Measurements from ENCODE around the gene FBXL17.

The FBXL17 gene

DNA sequence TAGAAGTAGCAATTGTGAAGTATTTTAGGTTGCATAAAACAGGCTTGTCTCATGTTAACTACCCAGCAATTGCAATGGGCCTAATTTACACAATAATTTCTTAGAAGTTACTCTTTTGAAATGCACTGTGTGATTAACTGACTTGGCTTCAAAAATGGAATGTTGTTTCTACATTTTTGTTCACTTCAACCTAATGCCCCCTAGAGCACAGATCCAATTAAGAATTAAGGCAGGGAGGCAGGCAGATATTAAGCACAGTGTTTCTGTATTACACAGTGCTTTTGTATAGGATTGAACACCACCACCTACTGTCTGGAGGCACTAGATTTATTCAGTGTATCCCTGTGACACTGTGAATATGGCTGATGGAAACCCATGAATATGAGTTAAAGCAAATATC, 302.1 kb downstream of the FBXL17 start:
- no peak for DNase-seq

GRCh38 chr5:108078882-108079281, 303.0 kb downstream of the FBXL17 start:
- DNase-seq, result no peak

DNA sequence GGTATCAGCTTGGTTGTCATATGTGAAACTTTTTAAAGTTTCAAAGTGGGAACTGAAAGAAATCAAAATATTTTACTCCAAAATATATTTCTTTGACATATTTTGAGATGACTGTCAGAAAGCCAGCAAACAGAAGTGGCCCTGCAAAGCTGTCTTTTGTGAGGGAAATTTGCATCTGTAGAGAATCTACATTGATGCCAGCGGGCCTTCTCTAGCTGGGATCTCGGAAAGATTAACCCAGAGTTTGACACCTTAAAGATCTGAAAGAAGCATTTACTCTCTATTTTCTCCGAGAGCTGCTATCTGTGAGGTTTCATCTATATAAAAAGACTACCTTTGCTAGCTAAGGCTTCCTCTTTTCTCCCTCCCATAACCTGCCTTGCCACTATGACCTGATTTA, 303.6 kb downstream of the FBXL17 start:
- no peak for DNase-seq

DNA sequence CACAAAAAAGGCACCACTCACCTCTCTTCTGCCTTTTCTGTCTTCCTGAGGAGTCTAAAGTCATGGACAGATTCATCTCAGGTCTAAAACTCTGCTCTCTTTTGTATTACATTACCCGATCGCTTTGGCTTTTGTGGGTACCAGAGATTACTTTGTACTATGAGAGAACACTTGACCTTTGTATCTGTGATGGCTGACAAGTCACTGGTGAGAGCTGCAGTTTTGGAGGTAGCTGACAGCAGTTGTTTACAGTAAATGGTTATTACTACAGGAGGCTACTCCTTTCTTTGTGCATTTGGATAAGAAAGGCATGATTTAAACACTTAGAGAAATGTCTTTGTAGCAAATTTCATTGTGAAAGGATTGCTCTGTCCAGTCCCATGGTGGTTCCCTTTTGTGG, 307.3 kb downstream of the FBXL17 start:
- DNase-seq, result no peak

GRCh38 chr5:108064302-108064701, 317.6 kb downstream of the FBXL17 start:
- no peak for DNase-seq

GRCh38 chr5:108061941-108062340, 320.0 kb downstream of the FBXL17 start:
- DNase-seq, result no peak

DNA sequence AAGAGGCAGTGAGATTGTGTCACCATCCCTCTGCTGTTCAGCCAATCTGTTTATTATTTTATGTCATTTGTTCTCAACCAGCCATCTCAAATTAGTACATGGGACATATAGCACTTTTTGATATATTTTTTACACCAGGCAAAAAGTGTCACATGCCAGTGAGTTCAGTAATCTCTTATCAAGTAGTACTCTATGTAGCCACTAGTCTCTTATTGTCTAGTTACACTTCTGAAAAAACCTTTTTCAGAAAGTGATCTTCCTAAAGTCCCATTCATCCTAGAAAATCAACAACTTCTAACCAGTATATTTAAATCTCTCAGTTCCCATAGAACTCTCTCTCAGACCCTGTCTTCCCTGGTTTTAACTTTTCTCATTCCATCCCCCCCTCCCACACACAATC, 321.6 kb downstream of the FBXL17 start:
- DNase-seq, result no peak

DNA sequence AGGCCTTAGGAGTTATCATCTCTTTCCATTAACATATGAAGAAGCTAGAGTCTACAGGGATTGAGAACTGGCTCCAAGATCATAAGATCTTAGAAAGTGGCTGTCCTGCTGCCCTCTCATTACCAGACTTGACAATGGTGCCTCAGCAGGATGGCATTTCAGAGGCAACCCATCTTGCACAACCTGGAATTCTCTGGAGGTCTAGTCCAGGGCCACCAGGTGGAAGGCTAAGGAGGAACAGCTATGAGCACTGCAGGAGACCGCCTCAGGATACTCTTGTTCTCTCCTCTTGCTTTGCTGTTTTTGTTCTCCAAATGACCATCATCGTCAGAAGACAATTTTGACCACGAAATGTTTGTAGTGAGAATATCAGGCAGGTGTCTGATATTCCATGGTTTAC, 322.6 kb downstream of the FBXL17 start:
- DNase-seq, result no peak

- DNase-seq, result no peak
Measured at GRCh38 chr5:108054349-108054748, 327.5 kb downstream of the FBXL17 start.

GRCh38 chr5:108046955-108047670, 334.8 kb downstream of the FBXL17 start:
- DNase-seq, result no peak

- DNase-seq, result no peak
Measured at GRCh38 chr5:108036482-108036881, 345.4 kb downstream of the FBXL17 start.

- no peak for DNase-seq
Measured at GRCh38 chr5:108028883-108029282, 353.0 kb downstream of the FBXL17 start.

- no peak for DNase-seq
Measured at GRCh38 chr5:108028412-108028811, 353.5 kb downstream of the FBXL17 start.

DNA sequence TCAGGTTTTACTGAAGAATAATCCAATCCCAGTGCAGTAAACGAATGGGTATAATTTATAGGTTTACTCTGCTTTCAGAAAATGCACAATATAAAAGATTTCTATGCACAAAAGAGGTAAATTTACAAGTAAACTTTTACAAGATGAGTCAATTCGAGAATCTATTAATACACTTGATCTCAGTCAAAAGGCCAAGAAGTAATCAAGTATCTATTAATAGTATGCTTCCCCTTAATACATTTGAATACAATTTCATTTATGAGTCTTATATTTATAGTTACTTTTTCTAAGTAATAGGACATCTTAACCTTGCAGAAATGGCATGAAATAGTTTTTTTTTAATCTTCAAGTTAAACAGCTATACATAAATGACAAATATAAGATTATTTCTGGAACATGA, 355.9 kb downstream of the FBXL17 start:
- DNase-seq, result no peak

GRCh38 chr5:108024986-108025385, 356.9 kb downstream of the FBXL17 start:
- DNase-seq, result no peak

- DNase-seq, result no peak
Measured at GRCh38 chr5:108016101-108016500, 365.8 kb downstream of the FBXL17 start.

DNA sequence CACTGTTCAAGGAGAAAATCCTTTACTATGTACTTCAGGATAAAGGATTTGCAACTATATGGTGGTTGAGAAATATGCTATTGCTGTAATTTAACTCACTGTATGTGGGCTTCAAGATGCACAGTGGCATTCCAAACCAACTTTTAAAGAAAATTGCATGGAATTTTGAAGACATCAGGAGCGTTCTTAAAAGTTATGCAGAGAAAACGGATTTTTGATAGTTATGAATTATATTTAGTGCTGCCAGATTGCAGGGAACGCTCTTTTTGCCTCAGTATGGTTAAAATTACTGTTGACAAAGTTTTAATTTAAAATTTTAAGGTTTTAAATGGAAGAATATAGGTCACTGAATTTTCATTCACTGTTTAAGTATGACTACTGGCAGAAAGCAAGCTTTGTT, 375.1 kb downstream of the FBXL17 start:
- DNase-seq, result no peak

DNA sequence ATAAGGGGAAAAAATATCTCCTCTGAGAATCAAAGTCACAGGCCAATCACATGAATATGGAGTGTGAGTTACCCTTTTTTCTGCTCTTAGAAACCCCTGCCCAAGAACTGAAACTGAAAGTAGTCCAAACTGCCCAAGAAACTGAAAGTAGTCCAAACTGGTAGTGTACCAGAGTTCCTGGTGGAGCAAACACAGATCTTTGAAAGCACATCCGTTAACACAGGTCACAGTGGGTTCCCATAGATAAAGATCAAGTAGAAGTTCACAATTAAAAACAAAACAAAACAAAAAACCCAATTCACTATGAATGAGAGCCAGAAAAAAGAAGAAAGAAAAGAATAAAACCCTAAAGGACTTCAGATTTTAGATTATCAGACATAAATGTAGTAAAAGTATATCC, 378.7 kb downstream of the FBXL17 start:
- DNase-seq, result no peak

- no peak for DNase-seq
Measured at GRCh38 chr5:108001222-108001621, 380.7 kb downstream of the FBXL17 start.

- DNase-seq, result no peak
Measured at GRCh38 chr5:107997338-107997980, 384.4 kb downstream of the FBXL17 start.

GRCh38 chr5:107993341-107993740, 388.6 kb downstream of the FBXL17 start:
- DNase-seq, result no peak

- DNase-seq, result no peak
Measured at GRCh38 chr5:107990881-107991810, 390.8 kb downstream of the FBXL17 start.

- DNase-seq, result no peak
Measured at GRCh38 chr5:107985144-107985543, 396.8 kb downstream of the FBXL17 start.

Data from CD4-positive, alpha-beta T cell treated with Interleukin-15 for 1 hour (primary cell).